Prostate gland (tissue), 2 donors: ENCODE measurements around the gene ACTRT2.

ENCODE experiments used
- CTCF ChIP-seq, 4 experiments: fragments of 200-600 bp in 2 of 4; fragments of 450-650 bp in 2 of 4; sonication (generic) in 2 of 4; IDR thresholded peaks; 1 replicate in 3 of 4; 2 replicates in 1 of 4; pipeline ENCODE4 v1.5.1; 2016 to 2019; ENCODE audit warnings: antibody characterized with exemption in 4 of 4, mild to moderate bottlenecking in 2 of 4, moderate library complexity in 2 of 4
- POLR2A ChIP-seq: fragments of 450-650 bp; IDR thresholded peaks from one replicate; pipeline ENCODE4 v1.6.1; 2016; ENCODE audit warnings: antibody characterized with exemption, mild to moderate bottlenecking
- POLR2AphosphoS5 ChIP-seq: sonication (generic); formaldehyde crosslinking; IDR thresholded peaks from one replicate; pipeline ENCODE4 v1.6.1; 2017; ENCODE audit warnings: antibody characterized with exemption

- TF ChIP-seq CTCF (IDR thresholded peaks at IDR 0.05) (no peak), POLR2AphosphoS5 (no peak), POLR2A (no peak)
These were observed 18.8 kb upstream of the ACTRT2 start for GRCh38 chr1:3002349-3003038.
